ENCODE results near the gene VPS54. TPM values are rescaled to one million over a fixed set of nuclear protein-coding genes. Genes with fewer than 3 reads are reported as not detected.

VPS54 gene
- total RNA-seq, 2 experiments from 2014 or later = 9.5 to 10.8 TPM

DNA sequence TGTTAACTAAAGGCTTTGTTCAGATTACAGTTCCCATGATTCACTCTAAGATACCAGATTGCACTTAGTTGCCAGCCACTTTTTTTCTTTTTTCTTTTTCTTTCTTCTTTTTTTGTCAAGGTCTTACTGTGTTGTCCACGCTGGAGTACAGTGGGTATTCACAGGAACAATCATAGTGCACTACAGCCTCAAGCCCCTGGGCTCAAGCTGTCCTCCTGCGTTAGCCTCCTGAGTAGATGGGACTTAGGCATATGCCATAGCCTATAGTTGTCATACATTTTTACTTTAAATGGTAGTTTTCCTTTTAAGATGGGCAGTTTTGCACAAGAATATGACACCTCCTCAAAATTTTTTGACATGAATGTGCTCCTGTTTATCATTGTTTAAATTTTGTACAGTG, 175.4 kb downstream of the VPS54 start:
- Histone ChIP-seq H3K27me3 (ENCODE audit: control insufficient read depth in 1 of 2, insufficient read depth in 2 of 2, low read length in 2 of 2) (no peaks in the 10 kb centered on the region), H3K27ac (ENCODE audit: low read depth in 1 of 2, low read length in 2 of 2) (no peak overlapping the region), H3K4me1 (ENCODE audit: insufficient read depth, low read length) (peaks cover 29% of the 10 kb centered on the region), H3K9me3 (ENCODE audit: control insufficient read depth in 1 of 2, insufficient read depth in 1 of 2, low read length in 2 of 2) (no peaks in the 10 kb centered on the region), H3K36me3 (ENCODE audit: insufficient read depth, low read length) (peaks cover 3% of the 10 kb centered on the region), H3K4me3 (ENCODE audit: low read length) (no peak overlapping the region)
- Mint-ChIP-seq H3K9me3 (no peaks in the 10 kb centered on the region), H3K27me3 (no peaks in the 10 kb centered on the region), H3K27ac (peak overlapping the region; percentile 39), H3K4me1 (ENCODE audit: low read depth) (peaks cover 65% of the 10 kb centered on the region), H3K4me3 (peak overlapping the region; percentile 81), H3K36me3 (ENCODE audit: low read depth) (peaks cover 38% of the 10 kb centered on the region)
- ATAC-seq (ENCODE audit: poor library complexity) (no peak), DNase-seq (no peak)
- TF ChIP-seq CTCF (IDR thresholded peaks at IDR 0.05) = no peak
- POLR2A ChIA-PET = interaction anchor here (1.2 to 3.9 kb wide), 3 partner anchors 7 to 1212 kb away, joined by 3 to 93 read pairs (median 43); no protein-coding TSS in a partner anchor
- intact Hi-C loops (cut with DNase I, micrococcal nuclease) = loop anchor here in 1 of 2 experiments (2.0 to 10.0 kb wide), 7 partner anchors 15 to 1591 kb away; partner anchors contain the start of genes CEP68, MDH1, SPRED2 and VPS54
- CTCF ChIA-PET = interaction anchor here (1.2 to 5.8 kb wide), 3 partner anchors 9 to 17 kb away, joined by 4 to 50 read pairs (median 13); no protein-coding TSS in a partner anchor

DNA sequence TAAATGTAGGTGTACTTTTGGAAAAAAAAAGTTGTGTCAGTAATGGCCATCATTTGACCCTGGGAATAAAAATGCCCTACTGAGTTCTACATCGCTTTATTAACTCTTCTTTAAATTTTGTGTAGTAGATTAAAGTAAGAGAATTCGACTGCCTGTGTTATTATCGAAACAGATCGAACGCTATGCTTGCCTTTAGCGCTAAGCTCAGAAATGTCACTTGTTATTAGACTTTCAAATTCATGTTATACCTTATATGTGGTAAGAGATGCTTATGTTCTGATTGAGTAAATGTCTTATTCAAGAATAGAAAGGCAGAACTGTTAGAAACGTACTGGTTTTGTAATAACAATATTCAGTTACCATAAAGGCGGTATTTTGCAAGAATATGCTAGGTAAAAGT, 176.1 kb downstream of the VPS54 start:
- POLR2A ChIA-PET = interaction anchor here (1.2 to 3.9 kb wide), 5 partner anchors 8 to 1212 kb away, joined by 3 to 93 read pairs (median 43); partner anchors contain the start of genes MDH1 and WDPCP
- H3K4me3 ChIP-seq (ENCODE audit: low read length) = peak overlapping the region; percentile 99

More for the DNA sequence above, 176.1 kb downstream of the VPS54 start:
- no peaks in the 10 kb centered on the region for H3K27me3 Mint-ChIP-seq
- H3K36me3 Mint-ChIP-seq (ENCODE audit: low read depth) = peaks cover 37% of the 10 kb centered on the region
- peaks cover 3% of the 10 kb centered on the region for H3K36me3 ChIP-seq (ENCODE audit: insufficient read depth, low read length)
- TF ChIP-seq CTCF (IDR thresholded peaks at IDR 0.05) = no peak
- CTCF ChIA-PET = interaction anchor here (5.4 to 5.8 kb wide), 2 partner anchors 11 to 18 kb away, joined by 39 to 50 read pairs; no protein-coding TSS in a partner anchor
- peaks cover 29% of the 10 kb centered on the region for H3K4me1 ChIP-seq (ENCODE audit: insufficient read depth, low read length)
- ATAC-seq (ENCODE audit: poor library complexity) (no peak), DNase-seq (no peak)
- no peaks in the 10 kb centered on the region for H3K9me3 Mint-ChIP-seq
- H3K27ac ChIP-seq (ENCODE audit: low read depth in 1 of 2, low read length in 2 of 2) = no peak overlapping the region
- peaks cover 63% of the 10 kb centered on the region for H3K4me1 Mint-ChIP-seq (ENCODE audit: low read depth)
- peak overlapping the region; percentile 99 for H3K4me3 Mint-ChIP-seq
- no peaks in the 10 kb centered on the region for H3K27me3 ChIP-seq (ENCODE audit: control insufficient read depth in 1 of 2, insufficient read depth in 2 of 2, low read length in 2 of 2)
- H3K9me3 ChIP-seq (ENCODE audit: control insufficient read depth in 1 of 2, insufficient read depth in 1 of 2, low read length in 2 of 2) = no peaks in the 10 kb centered on the region
- peak overlapping the region; percentile 97 for H3K27ac Mint-ChIP-seq
- intact Hi-C loops (cut with DNase I, micrococcal nuclease) = loop anchor here in 1 of 2 experiments (2.0 to 10.0 kb wide), 7 partner anchors 16 to 1592 kb away; partner anchors contain the start of genes CEP68, MDH1, SPRED2 and VPS54

All from CD4-positive, alpha-beta T cell (primary cell).